Sigmoid colon (tissue), 3 donors: ENCODE measurements around the gene PPIL6.

Experiments used
- POLR2A ChIP-seq, 2 donors: fragments of 450-650 bp; IDR thresholded peaks; one replicate each; pipeline ENCODE4 v1.6.1; 2016; ENCODE audit warnings: antibody characterized with exemption in 2 of 2, mild to moderate bottlenecking in 2 of 2, moderate library complexity in 2 of 2
- TF ChIP-seq, protein P1 (sequence below), 4 experiments: fragments of 450-650 bp in 3 of 4; fragments of 200-600 bp in 1 of 4; IDR thresholded peaks; one replicate each; pipeline ENCODE4 v1.5.1; 2016 to 2019; ENCODE audit warnings: antibody characterized with exemption in 4 of 4, mild to moderate bottlenecking in 3 of 4, moderate library complexity in 2 of 4

DNA sequence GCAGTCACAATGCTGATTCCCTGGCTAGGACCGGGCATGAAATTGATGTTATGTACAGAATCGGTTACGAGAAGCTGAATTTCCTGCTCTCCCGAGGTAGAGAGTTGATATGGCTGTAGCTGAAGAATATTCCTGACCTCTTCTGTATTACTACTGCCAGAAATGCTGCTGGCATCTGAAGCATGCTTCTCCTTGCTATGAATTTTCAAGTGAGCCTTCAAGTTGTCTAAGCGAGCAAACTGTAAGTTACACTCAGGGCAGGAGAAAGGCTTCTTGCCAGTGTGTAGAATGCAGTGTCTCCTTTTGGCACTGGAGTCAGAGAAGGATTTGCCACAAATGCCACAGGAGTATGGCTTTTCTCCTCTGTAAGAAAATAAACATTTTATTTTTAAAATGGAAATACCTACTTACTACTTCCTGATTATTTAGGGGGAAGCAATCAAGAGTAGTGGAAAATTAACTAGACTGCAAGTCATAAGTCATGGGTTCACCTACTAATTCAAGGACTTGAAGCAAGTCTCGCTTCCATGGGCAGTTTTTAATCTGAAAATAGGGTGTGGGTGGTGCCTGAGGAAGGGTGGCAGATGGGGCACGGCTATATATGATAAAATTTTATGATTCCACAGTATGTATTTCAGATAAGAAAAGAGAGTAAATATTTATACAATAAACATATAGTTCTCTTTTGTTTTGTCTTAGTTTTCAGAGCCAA lies 25.9 kb upstream of the PPIL6 start:
- TF ChIP-seq, protein P1, sequence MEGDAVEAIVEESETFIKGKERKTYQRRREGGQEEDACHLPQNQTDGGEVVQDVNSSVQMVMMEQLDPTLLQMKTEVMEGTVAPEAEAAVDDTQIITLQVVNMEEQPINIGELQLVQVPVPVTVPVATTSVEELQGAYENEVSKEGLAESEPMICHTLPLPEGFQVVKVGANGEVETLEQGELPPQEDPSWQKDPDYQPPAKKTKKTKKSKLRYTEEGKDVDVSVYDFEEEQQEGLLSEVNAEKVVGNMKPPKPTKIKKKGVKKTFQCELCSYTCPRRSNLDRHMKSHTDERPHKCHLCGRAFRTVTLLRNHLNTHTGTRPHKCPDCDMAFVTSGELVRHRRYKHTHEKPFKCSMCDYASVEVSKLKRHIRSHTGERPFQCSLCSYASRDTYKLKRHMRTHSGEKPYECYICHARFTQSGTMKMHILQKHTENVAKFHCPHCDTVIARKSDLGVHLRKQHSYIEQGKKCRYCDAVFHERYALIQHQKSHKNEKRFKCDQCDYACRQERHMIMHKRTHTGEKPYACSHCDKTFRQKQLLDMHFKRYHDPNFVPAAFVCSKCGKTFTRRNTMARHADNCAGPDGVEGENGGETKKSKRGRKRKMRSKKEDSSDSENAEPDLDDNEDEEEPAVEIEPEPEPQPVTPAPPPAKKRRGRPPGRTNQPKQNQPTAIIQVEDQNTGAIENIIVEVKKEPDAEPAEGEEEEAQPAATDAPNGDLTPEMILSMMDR (IDR thresholded peaks at IDR 0.05), result no peak
- TF ChIP-seq POLR2A (IDR thresholded peaks at IDR 0.05), result no peak
